ENCODE measurements around the gene MACF1.
"Not testable (repeated sequence)": the region's sequence is repeated elsewhere in the genome, so short reads cannot be mapped to it uniquely, and the experiment has no call there.

Gene MACF1

DNA sequence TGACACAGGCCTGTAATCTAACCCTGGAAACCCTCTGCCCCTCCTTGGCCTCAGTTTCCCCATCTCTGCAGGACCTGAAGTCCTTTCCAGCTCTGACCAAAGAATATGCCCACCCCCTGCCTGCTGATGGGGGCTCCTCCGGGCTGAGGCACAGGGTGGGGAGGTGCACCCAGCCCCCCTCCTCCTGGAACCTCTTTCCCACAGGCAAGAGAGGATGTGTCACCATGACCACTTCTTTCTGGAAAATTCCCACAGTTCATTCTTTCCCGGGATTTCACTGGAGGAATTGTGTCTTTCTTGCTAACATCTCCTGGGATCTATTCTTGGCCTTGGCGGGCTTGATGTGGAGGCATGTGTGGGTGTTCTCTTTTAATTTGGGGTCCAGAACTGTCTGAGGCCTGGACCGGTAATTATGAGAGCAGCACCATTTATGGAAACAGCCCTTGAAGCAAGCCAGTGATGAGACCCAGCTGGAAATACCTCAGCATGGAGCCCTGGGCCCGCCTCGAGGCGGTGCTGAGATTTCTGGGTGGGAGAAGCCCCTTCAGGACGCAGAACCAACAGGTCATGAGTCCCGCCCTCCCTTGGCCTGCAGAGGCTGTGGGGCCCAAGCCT lies 293.7 kb downstream of the MACF1 start:
- not testable (repeated sequence) for H3K36me3 ChIP-seq (ENCODE audit: insufficient read depth, low read depth, low read length); H3K9me3 ChIP-seq (ENCODE audit: insufficient read depth, low read depth, low read length); H3K9ac ChIP-seq (ENCODE audit: low read depth, low read length); H3K27ac ChIP-seq (ENCODE audit: low read length); H3K4me1 ChIP-seq (ENCODE audit: insufficient read depth, low read length); H3K4me3 ChIP-seq (ENCODE audit: low read length)
- peaks cover 27% of the 10 kb centered on the region for H3K27me3 ChIP-seq (ENCODE audit: insufficient read depth, low read length)

DNA sequence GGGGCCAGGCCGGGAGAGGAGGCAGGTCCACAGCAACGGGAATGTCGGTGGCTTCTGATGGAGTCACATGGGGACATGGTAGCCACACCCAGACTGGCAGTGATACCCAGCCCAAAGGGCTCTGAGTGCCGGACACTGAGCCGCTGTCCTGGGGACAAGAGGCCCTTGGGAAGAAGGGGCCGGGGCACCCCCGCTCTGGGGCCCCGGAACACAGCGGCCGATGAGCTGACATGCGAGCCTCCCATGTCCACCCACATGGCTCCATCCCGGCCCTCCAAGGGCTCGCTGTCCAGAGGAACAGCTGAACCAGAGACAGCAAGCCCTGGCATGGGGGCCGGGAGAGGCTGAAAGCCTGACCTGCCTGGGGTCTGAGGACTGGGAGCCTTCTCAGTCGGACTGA lies 294.3 kb downstream of the MACF1 start:
- H3K9ac ChIP-seq (ENCODE audit: low read depth, low read length); H3K36me3 ChIP-seq (ENCODE audit: insufficient read depth, low read depth, low read length); H3K4me1 ChIP-seq (ENCODE audit: insufficient read depth, low read length); H3K9me3 ChIP-seq (ENCODE audit: insufficient read depth, low read depth, low read length); H3K4me3 ChIP-seq (ENCODE audit: low read length); H3K27ac ChIP-seq (ENCODE audit: low read length): not testable (repeated sequence)
- peaks cover 21% of the 10 kb centered on the region for H3K27me3 ChIP-seq (ENCODE audit: insufficient read depth, low read length)

DNA sequence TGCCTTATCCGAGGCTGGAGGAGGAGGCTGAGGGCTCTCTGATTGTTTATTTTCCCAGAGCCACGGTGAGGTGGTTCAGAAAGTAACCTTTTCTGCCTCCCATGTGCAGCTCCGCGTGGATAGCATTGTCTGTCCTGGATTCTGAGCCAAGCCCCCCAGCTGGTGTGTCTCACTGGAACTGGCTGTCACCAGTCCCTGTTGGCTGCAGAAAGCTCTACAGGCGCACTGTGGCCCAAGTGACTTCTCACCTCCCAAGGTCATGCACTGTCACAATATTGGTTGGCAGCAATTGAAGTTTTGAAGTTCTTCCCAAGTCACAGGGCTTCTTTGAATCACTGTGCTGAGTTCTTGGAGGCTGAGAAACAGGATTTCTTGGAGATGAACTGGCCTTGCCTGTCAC lies 295.2 kb downstream of the MACF1 start:
- no peak overlapping the region for H3K9ac ChIP-seq (ENCODE audit: low read depth, low read length)
- no peaks in the 10 kb centered on the region for H3K36me3 ChIP-seq (ENCODE audit: insufficient read depth, low read depth, low read length)
- H3K9me3 ChIP-seq (ENCODE audit: insufficient read depth, low read depth, low read length): no peaks in the 10 kb centered on the region
- H3K27me3 ChIP-seq (ENCODE audit: insufficient read depth, low read length): peaks cover 12% of the 10 kb centered on the region
- peaks cover 4% of the 10 kb centered on the region for H3K4me1 ChIP-seq (ENCODE audit: insufficient read depth, low read length)
- no peak overlapping the region for H3K27ac ChIP-seq (ENCODE audit: low read length)
- no peak overlapping the region for H3K4me3 ChIP-seq (ENCODE audit: low read length)

DNA sequence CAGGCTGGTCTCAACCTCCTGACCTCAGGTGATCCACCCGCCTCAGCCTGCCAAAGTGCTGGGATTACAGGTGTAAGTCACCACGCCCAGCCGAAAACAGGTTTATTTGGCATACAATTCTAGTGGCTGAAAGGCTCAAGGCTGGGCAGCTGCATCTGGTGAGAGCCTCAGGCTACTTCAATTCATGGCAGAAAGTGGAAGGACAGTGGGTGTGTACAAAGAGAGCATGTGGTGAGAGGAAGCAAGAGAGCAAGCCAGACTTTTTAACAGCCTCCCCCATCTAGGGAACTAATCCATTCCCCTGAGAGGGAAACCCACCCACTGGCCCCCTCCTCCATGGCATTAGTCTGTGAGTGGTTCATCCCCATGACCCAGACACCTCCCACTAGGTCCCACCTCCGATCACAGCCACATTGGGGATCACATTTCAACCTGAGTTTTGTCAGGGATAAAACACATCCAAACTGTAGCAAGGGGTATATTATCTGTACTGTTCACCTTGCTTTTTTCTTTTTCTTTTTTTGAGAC lies 296.4 kb downstream of the MACF1 start:
- Histone ChIP-seq H3K27ac (ENCODE audit: low read length) (no peak overlapping the region), H3K9me3 (ENCODE audit: insufficient read depth, low read depth, low read length) (no peaks in the 10 kb centered on the region), H3K27me3 (ENCODE audit: insufficient read depth, low read length) (peaks cover 12% of the 10 kb centered on the region), H3K9ac (ENCODE audit: low read depth, low read length) (no peak overlapping the region), H3K4me1 (ENCODE audit: insufficient read depth, low read length) (peaks cover 4% of the 10 kb centered on the region), H3K36me3 (ENCODE audit: insufficient read depth, low read depth, low read length) (no peaks in the 10 kb centered on the region), H3K4me3 (ENCODE audit: low read length) (no peak overlapping the region)

DNA sequence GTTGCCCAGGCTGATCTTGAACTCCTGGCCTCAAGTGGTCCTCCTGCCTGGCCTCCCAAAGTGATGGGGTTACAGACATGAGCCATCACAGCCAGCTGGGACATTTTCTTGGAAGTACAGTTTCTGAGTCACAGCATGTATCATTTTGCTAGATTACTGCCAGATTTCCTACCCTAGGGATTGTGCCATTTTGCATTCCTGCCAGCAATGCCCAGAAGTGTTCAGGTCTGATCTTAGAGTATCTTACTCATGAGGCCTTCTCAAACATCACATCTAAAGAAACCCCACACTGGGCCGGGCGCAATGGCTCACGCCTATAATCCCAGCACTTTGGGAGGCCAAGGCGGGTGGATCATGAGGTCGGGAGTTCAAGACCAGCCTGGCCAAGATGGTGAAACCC lies 297.2 kb downstream of the MACF1 start:
- Histone ChIP-seq H3K27me3 (ENCODE audit: insufficient read depth, low read length) (peaks cover 12% of the 10 kb centered on the region), H3K4me3 (ENCODE audit: low read length) (no peak overlapping the region), H3K36me3 (ENCODE audit: insufficient read depth, low read depth, low read length) (no peaks in the 10 kb centered on the region), H3K27ac (ENCODE audit: low read length) (no peak overlapping the region), H3K9ac (ENCODE audit: low read depth, low read length) (no peak overlapping the region), H3K4me1 (ENCODE audit: insufficient read depth, low read length) (peaks cover 4% of the 10 kb centered on the region), H3K9me3 (ENCODE audit: insufficient read depth, low read depth, low read length) (no peaks in the 10 kb centered on the region)

DNA sequence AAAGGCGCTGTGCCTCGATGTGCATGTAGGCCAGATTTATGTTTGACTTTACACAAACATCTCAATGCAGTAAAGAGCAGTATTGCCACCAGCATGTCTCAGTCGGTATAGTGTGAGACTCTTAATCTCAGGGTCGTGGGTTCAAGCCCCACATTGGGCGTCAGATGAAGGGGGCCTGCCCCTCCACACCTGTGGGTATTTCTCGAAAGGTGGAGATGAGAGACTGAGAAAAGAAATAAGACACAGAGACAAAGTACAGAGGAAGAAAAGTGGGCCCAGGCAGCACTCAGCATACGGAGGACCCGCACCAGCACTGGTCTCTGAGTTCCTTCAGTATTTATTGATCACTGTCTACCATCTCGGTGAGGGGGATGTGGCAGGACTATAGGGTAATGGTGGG lies 299.9 kb downstream of the MACF1 start:
- H3K27ac ChIP-seq (ENCODE audit: low read length); H3K4me1 ChIP-seq (ENCODE audit: insufficient read depth, low read length); H3K9ac ChIP-seq (ENCODE audit: low read depth, low read length); H3K36me3 ChIP-seq (ENCODE audit: insufficient read depth, low read depth, low read length); H3K27me3 ChIP-seq (ENCODE audit: insufficient read depth, low read length); H3K9me3 ChIP-seq (ENCODE audit: insufficient read depth, low read depth, low read length); H3K4me3 ChIP-seq (ENCODE audit: low read length): not testable (repeated sequence)

DNA sequence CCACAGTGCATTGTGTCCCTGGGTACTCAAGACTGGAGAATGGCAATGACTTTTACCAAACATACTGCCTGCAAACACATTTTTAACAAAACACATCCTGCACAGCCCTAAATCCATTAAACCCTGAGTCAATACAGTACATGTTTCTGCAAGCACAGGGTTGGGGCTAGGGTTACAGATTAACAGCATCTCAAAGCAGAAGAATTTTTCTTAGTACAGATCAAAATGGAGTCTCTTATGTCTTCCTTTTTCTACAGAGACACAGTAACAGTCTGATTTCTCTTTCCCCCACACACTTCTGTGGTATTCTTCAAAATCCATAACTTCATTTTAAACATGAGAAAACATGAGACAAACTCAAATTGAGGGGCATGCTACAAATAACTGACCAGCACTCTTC lies 300.8 kb downstream of the MACF1 start:
- no peaks in the 10 kb centered on the region; the same call in 1 of the 2 replicates for H3K27me3 ChIP-seq (ENCODE audit: insufficient read depth, low read length)
- no peaks in the 10 kb centered on the region for H3K9me3 ChIP-seq (ENCODE audit: insufficient read depth, low read depth, low read length)
- no peak overlapping the region for H3K9ac ChIP-seq (ENCODE audit: low read depth, low read length)
- no peak overlapping the region for H3K27ac ChIP-seq (ENCODE audit: low read length)
- no peaks in the 10 kb centered on the region for H3K4me1 ChIP-seq (ENCODE audit: insufficient read depth, low read length)
- H3K36me3 ChIP-seq (ENCODE audit: insufficient read depth, low read depth, low read length): no peaks in the 10 kb centered on the region
- no peak overlapping the region for H3K4me3 ChIP-seq (ENCODE audit: low read length)

DNA sequence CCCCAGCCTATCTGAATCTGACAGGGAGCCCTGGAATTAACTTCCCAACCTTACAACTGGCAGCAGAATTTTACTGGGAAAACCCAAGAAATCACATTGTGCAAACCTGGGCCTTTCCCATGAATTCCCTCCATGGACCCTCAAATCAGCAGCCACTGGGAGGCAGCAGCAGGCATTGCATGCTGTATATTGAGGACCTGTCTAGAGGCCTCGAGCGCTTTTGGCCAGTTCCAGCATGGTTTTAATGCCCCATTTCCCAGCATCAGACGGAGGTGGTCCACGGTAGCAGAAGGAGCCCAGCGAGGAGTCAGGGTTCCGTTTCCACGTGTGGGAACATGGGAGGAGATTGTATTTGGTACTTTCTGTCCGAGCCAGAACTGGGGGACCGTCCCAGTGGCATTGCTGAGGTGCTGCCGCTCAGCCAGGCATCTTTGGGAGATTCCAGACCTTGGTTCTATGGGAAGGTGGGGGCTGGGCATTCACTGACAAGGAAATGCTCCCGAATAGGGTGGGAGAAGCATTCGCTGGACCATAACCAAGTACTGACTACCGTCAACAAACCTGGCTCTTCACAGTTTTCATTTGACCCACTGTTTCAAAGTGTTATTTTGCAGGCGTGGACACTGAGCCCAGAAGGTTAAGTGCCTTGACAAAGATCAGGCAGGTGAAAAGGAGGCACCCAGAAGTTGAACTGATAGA lies 302.9 kb downstream of the MACF1 start:
- no peaks in the 10 kb centered on the region; the same call in 1 of the 2 replicates for H3K27me3 ChIP-seq (ENCODE audit: insufficient read depth, low read length)
- no peak overlapping the region for H3K27ac ChIP-seq (ENCODE audit: low read length)
- H3K9me3 ChIP-seq (ENCODE audit: insufficient read depth, low read depth, low read length): no peaks in the 10 kb centered on the region
- H3K4me3 ChIP-seq (ENCODE audit: low read length): no peak overlapping the region
- no peaks in the 10 kb centered on the region for H3K36me3 ChIP-seq (ENCODE audit: insufficient read depth, low read depth, low read length)
- no peak overlapping the region for H3K9ac ChIP-seq (ENCODE audit: low read depth, low read length)
- no peaks in the 10 kb centered on the region for H3K4me1 ChIP-seq (ENCODE audit: insufficient read depth, low read length)

DNA sequence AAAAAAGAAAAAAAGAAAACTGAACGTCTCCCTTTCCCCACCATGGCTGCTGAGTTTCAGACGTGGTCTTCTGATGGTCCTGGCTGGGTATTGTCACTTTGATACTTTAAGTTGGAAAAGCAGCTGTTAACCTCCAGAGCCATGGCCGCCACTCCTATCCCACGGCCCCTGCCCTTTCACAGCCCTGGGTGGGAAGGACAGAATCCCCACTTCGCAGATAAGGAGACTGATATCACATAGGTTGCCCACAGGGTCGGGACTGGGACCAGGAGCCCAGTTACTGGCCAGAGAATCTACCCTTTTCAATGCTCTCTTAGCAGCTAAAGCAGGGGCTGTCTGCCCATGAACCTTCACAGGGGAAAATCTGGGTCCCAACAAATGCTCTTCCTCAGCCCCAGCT lies 303.8 kb downstream of the MACF1 start:
- H3K27me3 ChIP-seq (ENCODE audit: insufficient read depth, low read length): peaks cover under 1% of the 10 kb centered on the region
- H3K36me3 ChIP-seq (ENCODE audit: insufficient read depth, low read depth, low read length): no peaks in the 10 kb centered on the region
- no peak overlapping the region for H3K4me3 ChIP-seq (ENCODE audit: low read length)
- H3K4me1 ChIP-seq (ENCODE audit: insufficient read depth, low read length): no peaks in the 10 kb centered on the region
- no peak overlapping the region for H3K27ac ChIP-seq (ENCODE audit: low read length)
- no peak overlapping the region for H3K9ac ChIP-seq (ENCODE audit: low read depth, low read length)
- no peaks in the 10 kb centered on the region for H3K9me3 ChIP-seq (ENCODE audit: insufficient read depth, low read depth, low read length)

DNA sequence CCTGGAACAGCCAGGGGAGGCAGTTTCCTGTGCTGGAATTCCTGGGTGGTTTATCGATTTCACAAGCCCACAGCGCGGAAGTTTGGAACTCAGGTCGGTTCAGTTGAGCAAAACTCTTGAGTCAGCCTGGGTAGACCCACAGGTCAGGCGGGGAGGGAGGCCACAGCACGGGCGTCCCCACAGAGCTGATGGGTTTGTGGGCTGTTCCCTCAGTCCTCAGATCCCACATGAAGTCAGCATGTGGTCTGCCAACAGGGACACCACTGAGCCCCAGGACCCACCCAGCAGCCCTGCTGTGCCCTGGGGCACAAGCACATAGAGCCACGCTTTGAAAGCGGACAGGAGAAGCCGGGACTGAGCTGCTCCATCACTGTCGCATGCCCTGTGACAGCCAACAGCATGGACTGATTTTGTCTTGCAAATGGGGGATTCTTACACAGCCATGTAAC lies 304.4 kb downstream of the MACF1 start:
- Histone ChIP-seq H3K9ac (ENCODE audit: low read depth, low read length) (no peak overlapping the region), H3K4me1 (ENCODE audit: insufficient read depth, low read length) (no peaks in the 10 kb centered on the region), H3K27ac (ENCODE audit: low read length) (no peak overlapping the region)

DNA sequence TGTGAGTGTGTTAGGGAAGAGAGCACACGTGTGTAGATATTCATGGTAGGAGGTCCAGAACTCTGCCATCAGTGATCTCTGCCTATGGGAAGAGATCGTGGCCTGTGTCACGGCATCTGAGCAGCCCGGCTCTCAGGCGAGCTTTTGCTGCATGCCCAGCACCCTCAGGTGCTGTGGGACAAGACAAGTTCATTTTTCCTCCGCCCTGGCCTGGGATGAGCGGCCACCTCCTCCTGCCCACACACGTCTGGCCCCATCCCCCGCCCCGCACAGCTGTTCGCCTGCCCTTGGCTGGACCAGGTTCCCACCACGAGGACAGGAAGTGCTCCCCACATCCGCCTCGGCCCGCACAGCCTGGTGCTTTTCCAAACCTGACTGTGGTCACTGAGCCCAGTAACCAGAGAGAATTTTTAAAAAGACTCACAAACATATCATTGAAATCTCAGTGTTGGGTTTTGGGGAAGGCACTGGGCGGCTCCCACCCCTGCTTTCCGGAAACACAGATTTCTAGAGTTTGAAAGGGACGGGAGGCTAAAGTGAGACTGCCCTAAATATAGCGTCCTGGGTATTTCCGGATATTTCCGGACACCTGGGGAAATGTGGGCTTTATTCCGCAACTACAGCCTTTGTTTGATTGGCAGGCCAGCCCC lies 305.0 kb downstream of the MACF1 start:
- Histone ChIP-seq H3K27ac (ENCODE audit: low read length) (no peak overlapping the region), H3K27me3 (ENCODE audit: insufficient read depth, low read length) (peaks cover 10% of the 10 kb centered on the region), H3K9me3 (ENCODE audit: insufficient read depth, low read depth, low read length) (no peaks in the 10 kb centered on the region), H3K9ac (ENCODE audit: low read depth, low read length) (no peak overlapping the region), H3K36me3 (ENCODE audit: insufficient read depth, low read depth, low read length) (no peaks in the 10 kb centered on the region), H3K4me3 (ENCODE audit: low read length) (no peak overlapping the region), H3K4me1 (ENCODE audit: insufficient read depth, low read length) (no peaks in the 10 kb centered on the region)

More for the DNA sequence above, 304.4 kb downstream of the MACF1 start:
- Histone ChIP-seq H3K4me3 (ENCODE audit: low read length) (no peak overlapping the region), H3K9me3 (ENCODE audit: insufficient read depth, low read depth, low read length) (no peaks in the 10 kb centered on the region), H3K36me3 (ENCODE audit: insufficient read depth, low read depth, low read length) (no peaks in the 10 kb centered on the region), H3K27me3 (ENCODE audit: insufficient read depth, low read length) (peaks cover 7% of the 10 kb centered on the region)
